Pancreas (tissue), 10 donors: ENCODE results near the gene DMWD. TPM values are rescaled to one million over a fixed set of nuclear protein-coding genes. Genes with fewer than 3 reads are reported as not detected.
A peak's percentile ranks its signal among the peaks of the same experiment; 100 is the strongest.

Experiments
- ATAC-seq, 4 donors: fragments of 200-7000 bp; cut with Tn5 transposase; one replicate each; pipeline versions ENCODE4 v1.8.0 to v1.9.1; 2020; ENCODE audit warnings: mild to moderate bottlenecking in 4 of 4, moderate library complexity in 4 of 4
- DNase-seq, 6 donors: peaks; one replicate each; pipeline ENCODE4 v3.0.0-alpha.2; 2020
- FAIRE-seq: peaks from 2 replicates; lab custom pipeline; 2012; peaks lifted over from hg19 to GRCh38; lab: Jason Lieb, UNC
- H3K27ac ChIP-seq, 4 donors: fragments of 200-600 bp; sonication (generic); 1 replicate in 3 of 4; 2 replicates in 1 of 4; pipeline versions ENCODE4 v1.5.0 to v1.8.0; 2020
- H3K27me3 ChIP-seq, 4 donors: fragments of 200-600 bp; one replicate each; pipeline ENCODE4 v1.8.0; 2021
- H3K36me3 ChIP-seq, 3 donors: fragments of 200-600 bp; sonication (generic) in 1 of 3; one replicate each; pipeline versions ENCODE4 v1.5.0 to v1.8.0; 2020 to 2021
- H3K4me1 ChIP-seq, 3 donors: fragments of 200-600 bp; one replicate each; pipeline ENCODE4 v1.8.0; 2021
- H3K4me3 ChIP-seq, 4 donors: fragments of 200-600 bp; sonication (generic) in 2 of 4; one replicate each; pipeline versions ENCODE4 v1.5.0 to v1.8.0; 2020 to 2021
- H3K9me3 ChIP-seq, 4 donors: fragments of 200-600 bp; one replicate each; pipeline ENCODE4 v1.8.0; 2021
- CTCF ChIP-seq, 4 donors: fragments of 200-600 bp; sonication (generic) in 3 of 4; IDR thresholded peaks; one replicate each; pipeline versions ENCODE4 v1.5.0 to v1.8.0; 2021; ENCODE audit warnings: antibody characterized with exemption in 4 of 4
- WGBS, 2 donors: extraction: QIAGEN DNeasy Blood & Tissue Kit; methylation state at CpG; one replicate each; pipeline ENCODE4 v1.1.7; 2013; 5-methylcytosine and 5-hydroxymethylcytosine counted together
- intact Hi-C, 3 donors: fragments of 100-400 bp; cut with DNase I; formaldehyde crosslinking; loops; one replicate each; pipeline versions ENCODE4 v1.11.1 to v1.14.2; 2022
- polyA plus RNA-seq, 2 donors: library from polyadenylated mRNA; stranded (reverse); fragments of 200-250 nt; gene quantifications; one replicate each; pipeline ENCODE4 v1.2.3, GENCODE V29; 2013
- total RNA-seq, 6 donors: library from RNA; stranded (reverse); fragmentation: NEBNext Ultra II Directional in 4 of 6; extraction: Animal tissue kit (Norgen Biotek cat#: 25700) in 4 of 6; gene quantifications; one replicate each; pipeline versions ENCODE4 v1.2.1 to v1.2.4, GENCODE V29; 2021 to 2023
- donor health status: healthy with polysubstance abuse.
- donor health status: DM: no; HTN: no; CAD: no; lungs with moderate emphysema.
- donor health status: DM: no; HTN: no; CAD: no.
- donor health status: control.
- donor health status: control.
- donor health status: Bipolar disorder and iron deficiency.
- donor health status: DM: yes; HTN: yes; CAD: no.
- donor health status: DM: no; HTN: no; CAD: no.
- donor health status: DM: no; HTN: no; CAD: no.
- donor health status: DM: yes; HTN: yes; CAD: no.

Gene DMWD
- total and polyA plus RNA-seq, 8 donors: 14.2 to 39.8 (median 18.6) TPM

GRCh38 chr19:45766869-45767346, 25.7 kb downstream of the DMWD start:
- Histone ChIP-seq H3K4me1 (peaks cover 15 to 22% (median 18%) of the 10 kb centered on the region in 3 donors), H3K4me3 (peak overlapping the region; percentile 74 to 96 (median 86)), H3K27ac (peak overlapping the region; percentile 91 to 97 (median 96)), H3K9me3 (no peaks in the 10 kb centered on the region), H3K27me3 (no peaks in the 10 kb centered on the region), H3K36me3 (no peaks in the 10 kb centered on the region)
- ATAC-seq (no peak), DNase-seq (peak; percentile 48 to 89 (median 69)), FAIRE-seq (no peak)
- TF ChIP-seq CTCF (IDR thresholded peaks at IDR 0.05): no peak
- WGBS, 2 donors: 12 to 14% methylated on average over 22 to 24 of the region's 24 CpGs
- intact Hi-C loops: loop anchor here in 1 of 3 donors (10.0 kb wide), 1 partner anchor 52 kb away; no protein-coding TSS in a partner anchor

- no peaks in the 10 kb centered on the region for H3K36me3 ChIP-seq
- no peak for ATAC-seq
- intact Hi-C loops: loop anchor here in 1 of 3 donors (10.0 kb wide), 1 partner anchor 52 kb away; no protein-coding TSS in a partner anchor
- 29% methylated on average over 14 to 17 of the region's 17 CpGs for WGBS, 2 donors
- H3K4me3 ChIP-seq: peak overlapping the region; percentile 74 to 96 (median 86)
- H3K9me3 ChIP-seq: no peaks in the 10 kb centered on the region
- no peak for FAIRE-seq
- H3K4me1 ChIP-seq: peaks cover 15 to 18% (median 17%) of the 10 kb centered on the region in 3 donors
- no peak for TF ChIP-seq CTCF (IDR thresholded peaks at IDR 0.05)
- H3K27ac ChIP-seq: peak overlapping the region; percentile 91 to 97 (median 96)
- no peaks in the 10 kb centered on the region for H3K27me3 ChIP-seq
- DNase-seq: peak; percentile 62 to 92 (median 81)
Observed at GRCh38 chr19:45766296-45766868, 26.3 kb downstream of the DMWD start.

DNA sequence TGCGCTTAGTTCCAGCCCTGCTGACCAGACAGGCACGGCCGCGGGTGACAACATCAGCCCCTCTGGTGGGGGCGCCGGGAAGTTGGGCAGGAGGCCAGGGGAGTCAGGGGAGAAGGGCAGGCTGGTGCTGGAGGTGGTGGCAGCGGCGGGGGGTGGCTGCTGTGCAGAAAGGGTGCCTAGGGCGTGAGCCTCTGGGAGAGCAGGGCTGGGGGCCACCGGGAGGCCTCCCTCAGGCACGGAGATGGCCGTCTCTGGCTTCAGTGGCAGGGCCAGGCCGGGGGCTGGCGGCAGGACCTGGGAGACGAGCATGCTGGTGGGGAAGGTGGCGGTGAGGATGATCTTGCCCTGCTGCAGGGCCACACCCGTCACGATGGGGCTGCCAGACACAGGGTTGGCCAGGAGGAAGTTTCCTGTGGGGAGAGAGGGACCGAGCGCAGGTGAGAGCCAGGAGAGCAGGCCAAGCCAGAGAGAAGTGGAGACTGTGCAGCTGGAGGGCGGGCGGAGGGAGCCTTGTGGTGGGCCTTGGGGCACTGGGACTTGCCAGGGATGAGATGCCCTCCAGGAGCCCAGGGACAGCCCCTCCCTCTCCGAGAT, 26.8 kb downstream of the DMWD start:
- H3K4me1 ChIP-seq: peaks cover 14 to 17% (median 15%) of the 10 kb centered on the region in 3 donors
- H3K4me3 ChIP-seq: peak overlapping the region in 2 of 4 donors; percentile 85 to 96
- no peak for FAIRE-seq
- intact Hi-C loops: loop anchor here in 1 of 3 donors (10.0 kb wide), 1 partner anchor 51 kb away; no protein-coding TSS in a partner anchor
- no peak for TF ChIP-seq CTCF (IDR thresholded peaks at IDR 0.05)
- peak overlapping the region; percentile 91 to 97 (median 96) for H3K27ac ChIP-seq
- no peak for ATAC-seq
- no peaks in the 10 kb centered on the region for H3K27me3 ChIP-seq
- no peaks in the 10 kb centered on the region for H3K9me3 ChIP-seq
- no peaks in the 10 kb centered on the region for H3K36me3 ChIP-seq
- peak in 5 of 6 donors; percentile 56 to 87 (median 66) for DNase-seq
- 48 to 55% methylated on average over 18 to 23 of the region's 23 CpGs for WGBS, 2 donors

GRCh38 chr19:45764945-45765701, 27.5 kb downstream of the DMWD start:
- peak in 4 of 6 donors; percentile 34 to 67 (median 46) for DNase-seq
- no peaks in the 10 kb centered on the region for H3K36me3 ChIP-seq
- no peaks in the 10 kb centered on the region for H3K27me3 ChIP-seq
- FAIRE-seq: no peak
- peaks cover 14 to 17% (median 15%) of the 10 kb centered on the region in 3 donors for H3K4me1 ChIP-seq
- H3K27ac ChIP-seq: peak overlapping the region in 1 of 4 donors; percentile 96
- WGBS, 2 donors: 45 to 52% methylated on average over 17 to 21 of the region's 21 CpGs
- TF ChIP-seq CTCF (IDR thresholded peaks at IDR 0.05): no peak
- intact Hi-C loops: loop anchor here in 1 of 3 donors (10.0 kb wide), 1 partner anchor 50 kb away; no protein-coding TSS in a partner anchor
- no peak for ATAC-seq
- no peak overlapping the region for H3K4me3 ChIP-seq
- H3K9me3 ChIP-seq: no peaks in the 10 kb centered on the region
